ENCODE measurements around the gene LRRC27.

Gene LRRC27

DNA sequence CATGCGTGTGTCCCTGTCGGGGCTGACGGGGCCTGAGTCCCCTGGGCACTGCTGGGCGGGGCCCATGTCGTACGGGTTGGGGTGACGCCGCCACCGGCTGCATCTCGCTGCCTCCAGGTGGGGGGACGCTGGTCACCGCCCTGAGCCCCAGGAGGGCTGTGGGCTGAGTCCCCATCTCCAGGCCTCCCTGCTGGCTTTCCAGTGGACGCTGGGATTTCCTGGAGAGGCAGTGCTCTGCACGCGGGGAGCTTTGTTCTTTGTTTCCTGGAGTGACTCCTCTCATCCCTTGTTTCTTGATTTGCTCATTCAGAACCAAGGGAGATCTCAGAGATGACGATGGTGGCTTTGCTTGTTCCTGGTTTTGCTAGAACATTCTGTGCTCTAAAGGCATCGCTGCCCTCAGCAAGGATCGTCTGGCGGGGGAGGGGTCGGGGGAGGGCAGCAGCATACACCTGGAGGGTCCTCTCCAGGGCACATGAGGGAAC lies 86.0 kb downstream of the LRRC27 start:
- TF ChIP-seq, protein P1, sequence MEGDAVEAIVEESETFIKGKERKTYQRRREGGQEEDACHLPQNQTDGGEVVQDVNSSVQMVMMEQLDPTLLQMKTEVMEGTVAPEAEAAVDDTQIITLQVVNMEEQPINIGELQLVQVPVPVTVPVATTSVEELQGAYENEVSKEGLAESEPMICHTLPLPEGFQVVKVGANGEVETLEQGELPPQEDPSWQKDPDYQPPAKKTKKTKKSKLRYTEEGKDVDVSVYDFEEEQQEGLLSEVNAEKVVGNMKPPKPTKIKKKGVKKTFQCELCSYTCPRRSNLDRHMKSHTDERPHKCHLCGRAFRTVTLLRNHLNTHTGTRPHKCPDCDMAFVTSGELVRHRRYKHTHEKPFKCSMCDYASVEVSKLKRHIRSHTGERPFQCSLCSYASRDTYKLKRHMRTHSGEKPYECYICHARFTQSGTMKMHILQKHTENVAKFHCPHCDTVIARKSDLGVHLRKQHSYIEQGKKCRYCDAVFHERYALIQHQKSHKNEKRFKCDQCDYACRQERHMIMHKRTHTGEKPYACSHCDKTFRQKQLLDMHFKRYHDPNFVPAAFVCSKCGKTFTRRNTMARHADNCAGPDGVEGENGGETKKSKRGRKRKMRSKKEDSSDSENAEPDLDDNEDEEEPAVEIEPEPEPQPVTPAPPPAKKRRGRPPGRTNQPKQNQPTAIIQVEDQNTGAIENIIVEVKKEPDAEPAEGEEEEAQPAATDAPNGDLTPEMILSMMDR (conservative IDR thresholded peaks at IDR 0.05; ENCODE audit: low read depth, low read length) = no peak
- DNase-seq (ENCODE audit: low read depth) = no peak
- no peak overlapping the region for H3K4me3 ChIP-seq (ENCODE audit: low read depth, low read length)

DNA sequence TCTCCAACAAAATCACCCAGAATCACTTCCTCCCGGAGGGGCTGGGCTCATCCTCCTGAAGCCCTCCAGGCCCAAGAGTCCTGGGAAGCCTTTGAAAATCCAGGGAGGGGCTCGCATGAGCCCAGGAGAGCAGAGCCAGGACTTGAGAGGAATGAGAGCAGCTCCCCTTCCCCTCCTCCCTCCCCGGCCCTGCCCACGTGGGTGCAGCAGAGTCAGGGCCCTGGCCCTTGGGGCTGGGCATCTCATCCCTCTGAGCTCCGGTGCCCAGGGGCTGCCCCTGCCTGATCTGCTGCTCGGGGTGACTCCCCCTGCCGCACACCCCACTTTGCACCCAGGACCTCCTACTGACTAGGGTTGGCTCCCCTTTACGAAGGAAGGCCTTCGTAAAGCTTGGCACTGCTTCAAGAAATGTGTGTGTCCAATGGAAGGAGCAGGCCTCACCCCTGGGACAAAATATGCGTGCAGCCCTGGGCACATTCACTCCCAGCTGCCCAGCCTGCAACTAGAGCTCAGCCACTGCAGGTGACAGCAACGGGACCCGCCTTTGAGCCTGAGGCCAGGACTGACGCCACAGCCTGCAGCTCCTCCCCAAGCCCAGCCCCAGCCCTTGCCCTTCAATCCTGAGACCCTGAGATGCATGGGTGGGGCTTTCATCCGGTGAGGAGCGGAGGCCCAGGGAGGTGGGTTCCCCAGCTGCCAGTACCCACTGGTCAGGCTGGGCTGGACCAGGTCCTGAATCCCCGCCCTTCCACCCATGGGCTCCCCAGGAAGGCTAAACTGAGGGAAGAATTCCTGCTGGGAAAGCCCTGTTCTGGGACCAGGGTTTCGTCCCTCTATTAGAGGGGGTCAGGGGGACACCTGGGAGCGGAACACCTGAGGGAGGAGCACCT lies 86.8 kb downstream of the LRRC27 start:
- TF ChIP-seq, protein P1 (conservative IDR thresholded peaks at IDR 0.05; ENCODE audit: low read depth, low read length) = no peak
- no peak overlapping the region for H3K4me3 ChIP-seq (ENCODE audit: low read depth, low read length)
- no peak for DNase-seq (ENCODE audit: low read depth)

DNA sequence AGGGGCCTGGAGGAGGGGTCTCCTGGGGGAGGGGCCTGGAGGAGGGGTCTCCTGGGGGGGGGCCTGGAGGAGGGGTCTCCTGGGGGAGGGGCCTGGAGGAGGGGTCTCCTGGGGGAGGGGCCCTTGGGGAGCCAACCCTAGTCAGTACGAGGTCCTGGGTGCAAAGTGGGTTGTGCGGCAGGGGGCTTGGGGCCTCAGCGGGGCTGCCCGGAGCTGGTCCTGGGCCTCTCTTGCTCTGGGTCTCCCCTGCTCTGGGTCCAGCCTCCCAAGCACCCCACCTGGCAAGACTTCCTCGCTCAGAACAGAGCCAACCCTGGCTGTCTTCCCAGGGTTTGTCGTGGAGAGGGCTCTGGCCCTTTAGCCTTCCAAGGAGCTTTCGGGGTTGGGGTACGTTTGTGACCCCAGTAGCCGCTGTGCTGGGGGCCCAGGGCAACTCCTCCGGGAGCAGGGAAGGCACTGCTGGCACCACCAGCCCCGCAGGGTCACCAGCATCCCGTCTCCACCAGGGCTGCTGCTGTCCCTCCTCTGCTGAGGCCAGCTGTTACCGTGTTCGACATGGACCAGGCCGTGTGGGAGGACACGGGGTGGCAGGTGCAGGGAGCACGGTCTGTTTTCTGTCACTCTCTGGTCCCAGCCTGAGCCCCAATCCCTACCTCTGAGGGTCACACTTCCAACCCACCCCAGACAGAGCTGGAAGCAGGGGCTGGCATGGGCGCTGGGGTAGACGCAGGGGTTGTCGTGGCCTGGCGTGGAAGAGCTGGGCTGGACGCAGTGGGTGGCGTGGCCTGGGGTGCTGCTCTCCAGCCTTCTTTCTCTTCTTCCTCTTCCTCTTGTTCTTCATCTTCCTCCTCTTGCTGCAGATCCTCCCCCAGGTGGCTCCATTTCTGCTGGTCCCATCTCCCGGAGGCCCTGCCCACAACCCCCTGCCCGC lies 87.8 kb downstream of the LRRC27 start:
- TF ChIP-seq, protein P1 (conservative IDR thresholded peaks at IDR 0.05; ENCODE audit: low read depth, low read length) = no peak

DNA sequence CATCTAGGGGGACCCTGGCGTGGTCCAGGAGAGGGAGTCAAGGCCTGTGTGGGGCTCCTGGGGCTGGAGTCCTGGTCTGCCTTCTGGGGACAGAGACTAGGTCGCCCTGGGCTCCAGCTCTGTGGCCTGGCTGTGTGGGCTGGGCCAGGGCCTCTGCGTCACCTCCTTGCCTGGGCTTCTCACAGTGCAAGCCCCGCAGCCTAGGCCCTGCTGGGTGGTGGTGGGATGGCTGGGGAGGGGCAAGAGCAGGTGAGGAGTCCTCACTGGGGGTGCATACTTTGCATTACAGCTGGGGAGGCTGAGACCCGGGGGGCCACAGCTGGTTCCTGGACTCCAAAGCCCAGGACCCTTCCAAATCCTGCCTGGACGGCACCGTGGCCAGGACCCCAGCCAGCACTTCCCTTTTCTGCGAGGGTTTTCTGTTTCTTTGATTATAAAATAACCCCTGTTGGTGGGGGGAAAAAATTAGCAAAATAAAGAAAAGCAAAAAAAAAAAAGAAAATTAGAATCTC lies 88.5 kb downstream of the LRRC27 start:
- TF ChIP-seq, protein P1 (conservative IDR thresholded peaks at IDR 0.05; ENCODE audit: low read depth, low read length) = no peak
- DNase-seq (ENCODE audit: low read depth) = no peak
- H3K4me3 ChIP-seq (ENCODE audit: low read depth, low read length) = no peak overlapping the region

More for the DNA sequence above, 87.8 kb downstream of the LRRC27 start:
- H3K4me3 ChIP-seq (ENCODE audit: low read depth, low read length) = no peak overlapping the region
- no peak for DNase-seq (ENCODE audit: low read depth)

DNA sequence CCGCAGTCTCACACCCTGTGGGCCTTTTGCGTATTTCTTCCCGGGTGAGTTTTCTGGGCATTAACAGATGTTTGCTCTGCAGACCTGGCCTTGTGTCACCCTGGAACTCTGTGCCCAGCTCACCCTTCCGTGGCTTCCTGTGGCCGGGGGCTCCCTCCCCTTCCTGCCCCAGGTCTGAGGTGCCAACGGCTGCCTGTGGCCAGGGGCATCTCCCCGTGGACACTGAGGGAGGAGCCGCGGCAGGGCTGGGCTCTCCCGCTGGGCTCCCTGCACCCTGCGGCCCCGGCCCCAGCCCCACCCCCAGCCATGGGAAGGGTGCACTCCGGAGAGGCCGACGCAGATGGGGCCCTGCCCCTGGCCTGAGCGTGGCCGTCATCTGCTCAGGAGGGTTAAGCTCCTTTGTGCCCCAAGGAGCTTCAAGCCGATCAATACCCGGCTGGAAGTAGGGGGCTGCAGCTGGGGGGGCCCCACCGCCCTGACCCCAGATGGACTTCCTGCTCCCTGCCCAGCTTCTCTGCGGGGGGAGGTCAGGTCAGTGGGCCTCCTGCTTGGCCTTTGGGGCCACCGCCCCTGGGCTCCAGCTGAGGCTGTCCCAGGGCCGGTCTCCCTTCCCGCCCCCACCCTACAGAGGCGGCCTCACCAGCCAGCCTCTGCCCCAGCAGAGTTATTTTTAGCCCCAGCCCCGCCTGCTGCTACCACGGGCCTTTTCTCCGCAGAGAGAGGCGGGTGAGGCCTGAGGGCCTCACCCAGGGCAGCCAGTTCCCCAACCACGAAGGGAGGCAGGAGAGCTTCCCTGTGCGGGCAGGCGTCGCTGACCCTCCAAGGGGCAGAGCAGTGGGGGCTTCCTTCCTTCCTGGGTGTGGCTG lies 89.2 kb downstream of the LRRC27 start:
- DNase-seq (ENCODE audit: low read depth) = peak; percentile 50
- H3K4me3 ChIP-seq (ENCODE audit: low read depth, low read length) = no peak overlapping the region
- TF ChIP-seq, protein P1 (conservative IDR thresholded peaks at IDR 0.05; ENCODE audit: low read depth, low read length) = no peak

Data from choroid plexus epithelial cell (primary cell).